A549 (cell line): Measurements from ENCODE around the gene GRIK1.
"Not testable (repeated sequence)": the region's sequence is repeated elsewhere in the genome, so short reads cannot be mapped to it uniquely, and the experiment has no call there.

ENCODE experiments used
- BHLHE40 ChIP-seq: IDR thresholded peaks from 2 replicates; pipeline ENCODE4 v1.6.1; 2012; ENCODE audit warnings: low read depth, low read length, inconsistent platforms
- CEBPB ChIP-seq, 2 experiments: fragments of >200 bp in 1 of 2; sonication (Bioruptor Twin) in 1 of 2; formaldehyde crosslinking in 1 of 2; IDR thresholded peaks; 2 replicates each; pipeline ENCODE4 v1.6.1; 2012 to 2016
- EP300 ChIP-seq, 2 experiments: fragments of >200 bp; sonication (Bioruptor Twin); formaldehyde crosslinking; IDR thresholded peaks; 2 replicates in 1 of 2; 3 replicates in 1 of 2; pipeline ENCODE4 v1.6.1; 2016 to 2017
- MAFK ChIP-seq: fragments of 450-650 bp; IDR thresholded peaks from 2 replicates; pipeline ENCODE4 v1.6.1; 2014; ENCODE audit not compliant: partially characterized antibody
- POLR2A ChIP-seq: IDR thresholded peaks from 2 replicates; pipeline ENCODE4 v1.6.1; 2012; ENCODE audit warnings: mild to moderate bottlenecking, low read length
- POLR2AphosphoS2 ChIP-seq: conservative IDR thresholded peaks from 2 replicates; pipeline ENCODE4 v1.6.1; 2012; ENCODE audit warnings: low read length, improper control_type of control experiment, inconsistent platforms
- RCOR1 ChIP-seq: fragments of 150-350 bp; IDR thresholded peaks from 2 replicates; pipeline ENCODE4 v1.6.1; 2014; ENCODE audit warnings: antibody characterized with exemption, low read length, low read depth
- TP53 ChIP-seq: fragments of 250-450 bp; sonication (Bioruptor Pico); IDR thresholded peaks from 2 replicates; pipeline ENCODE4 v1.5.0; 2021; ENCODE audit warnings: mild to moderate bottlenecking, moderate library complexity
- TF ChIP-seq, protein P1 (sequence below): fragments of >200 bp; sonication (Bioruptor Twin); formaldehyde crosslinking; IDR thresholded peaks from 3 replicates; pipeline ENCODE4 v1.5.1; 2016
- TF ChIP-seq, protein P2 (sequence below): fragments of >200 bp; sonication (Bioruptor Twin); formaldehyde crosslinking; IDR thresholded peaks from 3 replicates; pipeline ENCODE4 v1.6.1; 2016
- TF ChIP-seq, protein P3 (sequence below): fragments of 450-650 bp; IDR thresholded peaks from 2 replicates; pipeline ENCODE4 v1.6.1; 2014; ENCODE audit warnings: antibody characterized with exemption

- TF ChIP-seq, protein P1, sequence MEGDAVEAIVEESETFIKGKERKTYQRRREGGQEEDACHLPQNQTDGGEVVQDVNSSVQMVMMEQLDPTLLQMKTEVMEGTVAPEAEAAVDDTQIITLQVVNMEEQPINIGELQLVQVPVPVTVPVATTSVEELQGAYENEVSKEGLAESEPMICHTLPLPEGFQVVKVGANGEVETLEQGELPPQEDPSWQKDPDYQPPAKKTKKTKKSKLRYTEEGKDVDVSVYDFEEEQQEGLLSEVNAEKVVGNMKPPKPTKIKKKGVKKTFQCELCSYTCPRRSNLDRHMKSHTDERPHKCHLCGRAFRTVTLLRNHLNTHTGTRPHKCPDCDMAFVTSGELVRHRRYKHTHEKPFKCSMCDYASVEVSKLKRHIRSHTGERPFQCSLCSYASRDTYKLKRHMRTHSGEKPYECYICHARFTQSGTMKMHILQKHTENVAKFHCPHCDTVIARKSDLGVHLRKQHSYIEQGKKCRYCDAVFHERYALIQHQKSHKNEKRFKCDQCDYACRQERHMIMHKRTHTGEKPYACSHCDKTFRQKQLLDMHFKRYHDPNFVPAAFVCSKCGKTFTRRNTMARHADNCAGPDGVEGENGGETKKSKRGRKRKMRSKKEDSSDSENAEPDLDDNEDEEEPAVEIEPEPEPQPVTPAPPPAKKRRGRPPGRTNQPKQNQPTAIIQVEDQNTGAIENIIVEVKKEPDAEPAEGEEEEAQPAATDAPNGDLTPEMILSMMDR = not testable (repeated sequence)
- not testable (repeated sequence) for TF ChIP-seq RCOR1; TP53 (CRISPR knock-in tag); POLR2A; EP300 (IDR thresholded peaks at IDR 0.05); POLR2AphosphoS2; MAFK; CEBPB (IDR thresholded peaks at IDR 0.05); BHLHE40
- TF ChIP-seq, protein P2, sequence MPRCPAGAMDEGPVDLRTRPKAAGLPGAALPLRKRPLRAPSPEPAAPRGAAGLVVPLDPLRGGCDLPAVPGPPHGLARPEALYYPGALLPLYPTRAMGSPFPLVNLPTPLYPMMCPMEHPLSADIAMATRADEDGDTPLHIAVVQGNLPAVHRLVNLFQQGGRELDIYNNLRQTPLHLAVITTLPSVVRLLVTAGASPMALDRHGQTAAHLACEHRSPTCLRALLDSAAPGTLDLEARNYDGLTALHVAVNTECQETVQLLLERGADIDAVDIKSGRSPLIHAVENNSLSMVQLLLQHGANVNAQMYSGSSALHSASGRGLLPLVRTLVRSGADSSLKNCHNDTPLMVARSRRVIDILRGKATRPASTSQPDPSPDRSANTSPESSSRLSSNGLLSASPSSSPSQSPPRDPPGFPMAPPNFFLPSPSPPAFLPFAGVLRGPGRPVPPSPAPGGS = not testable (repeated sequence)
- TF ChIP-seq, protein P3, sequence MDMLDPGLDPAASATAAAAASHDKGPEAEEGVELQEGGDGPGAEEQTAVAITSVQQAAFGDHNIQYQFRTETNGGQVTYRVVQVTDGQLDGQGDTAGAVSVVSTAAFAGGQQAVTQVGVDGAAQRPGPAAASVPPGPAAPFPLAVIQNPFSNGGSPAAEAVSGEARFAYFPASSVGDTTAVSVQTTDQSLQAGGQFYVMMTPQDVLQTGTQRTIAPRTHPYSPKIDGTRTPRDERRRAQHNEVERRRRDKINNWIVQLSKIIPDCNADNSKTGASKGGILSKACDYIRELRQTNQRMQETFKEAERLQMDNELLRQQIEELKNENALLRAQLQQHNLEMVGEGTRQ = not testable (repeated sequence)
Measured at GRCh38 chr21:29958035-29958434, 18.2 kb upstream of the GRIK1 start.
